ENCODE results near the gene STAG1.

GRCh38 chr3:136632625-136633081 lies 119.5 kb downstream of the STAG1 start:
- TF ChIP-seq TAF1 (IDR thresholded peaks at IDR 0.05; ENCODE audit: control insufficient read depth, extremely low read depth, insufficient read depth, low read length, severe bottlenecking): no peak
- TF ChIP-seq YBX1 (IDR thresholded peaks at IDR 0.05): no peak
- no peak for TF ChIP-seq SRSF7 (optimal IDR thresholded peaks at IDR 0.05; ENCODE audit: low read depth, low read length)
- TF ChIP-seq, protein P1, sequence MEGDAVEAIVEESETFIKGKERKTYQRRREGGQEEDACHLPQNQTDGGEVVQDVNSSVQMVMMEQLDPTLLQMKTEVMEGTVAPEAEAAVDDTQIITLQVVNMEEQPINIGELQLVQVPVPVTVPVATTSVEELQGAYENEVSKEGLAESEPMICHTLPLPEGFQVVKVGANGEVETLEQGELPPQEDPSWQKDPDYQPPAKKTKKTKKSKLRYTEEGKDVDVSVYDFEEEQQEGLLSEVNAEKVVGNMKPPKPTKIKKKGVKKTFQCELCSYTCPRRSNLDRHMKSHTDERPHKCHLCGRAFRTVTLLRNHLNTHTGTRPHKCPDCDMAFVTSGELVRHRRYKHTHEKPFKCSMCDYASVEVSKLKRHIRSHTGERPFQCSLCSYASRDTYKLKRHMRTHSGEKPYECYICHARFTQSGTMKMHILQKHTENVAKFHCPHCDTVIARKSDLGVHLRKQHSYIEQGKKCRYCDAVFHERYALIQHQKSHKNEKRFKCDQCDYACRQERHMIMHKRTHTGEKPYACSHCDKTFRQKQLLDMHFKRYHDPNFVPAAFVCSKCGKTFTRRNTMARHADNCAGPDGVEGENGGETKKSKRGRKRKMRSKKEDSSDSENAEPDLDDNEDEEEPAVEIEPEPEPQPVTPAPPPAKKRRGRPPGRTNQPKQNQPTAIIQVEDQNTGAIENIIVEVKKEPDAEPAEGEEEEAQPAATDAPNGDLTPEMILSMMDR (IDR thresholded peaks at IDR 0.05 in 2 of 3, conservative IDR thresholded peaks at IDR 0.05 in 1 of 3; ENCODE audit: insufficient read depth in 2 of 3, low read depth in 1 of 3, low read length in 3 of 3): no peak
- TF ChIP-seq POLR2A (conservative IDR thresholded peaks at IDR 0.05): no peak
- TF ChIP-seq HDAC2 (IDR thresholded peaks at IDR 0.05): no peak
- no peak for TF ChIP-seq KAT2B (IDR thresholded peaks at IDR 0.05; ENCODE audit: low read depth, low read length)
- TF ChIP-seq MCM5 (IDR thresholded peaks at IDR 0.05; ENCODE audit: low read depth): no peak
- no peak for TF ChIP-seq FOXK1 (CRISPR knock-in tag; IDR thresholded peaks at IDR 0.05; ENCODE audit: borderline replicate concordance)
- TF ChIP-seq, protein P2, sequence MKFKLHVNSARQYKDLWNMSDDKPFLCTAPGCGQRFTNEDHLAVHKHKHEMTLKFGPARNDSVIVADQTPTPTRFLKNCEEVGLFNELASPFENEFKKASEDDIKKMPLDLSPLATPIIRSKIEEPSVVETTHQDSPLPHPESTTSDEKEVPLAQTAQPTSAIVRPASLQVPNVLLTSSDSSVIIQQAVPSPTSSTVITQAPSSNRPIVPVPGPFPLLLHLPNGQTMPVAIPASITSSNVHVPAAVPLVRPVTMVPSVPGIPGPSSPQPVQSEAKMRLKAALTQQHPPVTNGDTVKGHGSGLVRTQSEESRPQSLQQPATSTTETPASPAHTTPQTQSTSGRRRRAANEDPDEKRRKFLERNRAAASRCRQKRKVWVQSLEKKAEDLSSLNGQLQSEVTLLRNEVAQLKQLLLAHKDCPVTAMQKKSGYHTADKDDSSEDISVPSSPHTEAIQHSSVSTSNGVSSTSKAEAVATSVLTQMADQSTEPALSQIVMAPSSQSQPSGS (CRISPR knock-in tag; IDR thresholded peaks at IDR 0.05): no peak

Measured in K562 (cell line).